GM19397 (cell line): Measurements from ENCODE around the gene LBHD2.

ENCODE experiments used
- ATAC-seq: cut with Tn5 transposase; IDR thresholded peaks from one replicate; pipeline ENCODE4 v1.9.1; 2021; ENCODE audit warnings: mild to moderate bottlenecking, moderate library complexity; ENCODE audit not compliant: unreplicated experiment

LBHD2 gene

GRCh38 chr14:103068351-103069073 lies 15.5 kb upstream of the LBHD2 start:
- no peak for ATAC-seq

DNA sequence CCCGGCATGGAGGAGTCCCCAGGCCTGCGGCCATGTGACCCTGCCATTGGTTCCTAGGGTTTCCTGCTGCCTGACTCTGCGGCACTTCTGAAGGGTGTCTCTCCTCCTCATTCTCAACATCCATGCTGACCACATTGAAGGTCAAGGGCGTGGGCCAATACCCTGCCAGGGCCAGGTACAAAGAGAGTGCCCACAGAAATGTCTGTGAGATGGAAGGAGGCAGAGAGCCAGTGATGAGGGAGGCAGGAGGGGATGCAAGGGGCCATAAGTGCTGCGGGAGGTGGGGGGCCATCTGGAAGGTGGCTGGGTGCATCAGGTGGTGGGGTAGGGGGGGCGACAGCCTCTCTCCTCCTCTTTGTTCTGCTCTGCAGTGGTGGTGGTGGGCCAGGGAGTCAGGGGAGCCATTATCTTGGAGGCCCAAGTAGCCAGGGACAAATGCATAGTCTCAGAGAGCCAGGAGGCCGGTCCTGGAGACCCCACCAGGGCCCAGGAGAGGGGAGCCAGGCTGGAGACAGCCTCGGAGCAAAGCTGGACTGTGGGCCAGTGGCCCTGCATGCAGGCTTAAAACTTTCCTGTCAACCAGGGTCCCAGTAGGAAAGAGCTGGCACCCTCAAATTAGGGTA lies 13.6 kb upstream of the LBHD2 start:
- ATAC-seq: no peak

- no peak for ATAC-seq
These were observed 13.0 kb upstream of the LBHD2 start for GRCh38 chr14:103070971-103071542.

- ATAC-seq: no peak
These were observed 12.3 kb upstream of the LBHD2 start for GRCh38 chr14:103071544-103072251.

DNA sequence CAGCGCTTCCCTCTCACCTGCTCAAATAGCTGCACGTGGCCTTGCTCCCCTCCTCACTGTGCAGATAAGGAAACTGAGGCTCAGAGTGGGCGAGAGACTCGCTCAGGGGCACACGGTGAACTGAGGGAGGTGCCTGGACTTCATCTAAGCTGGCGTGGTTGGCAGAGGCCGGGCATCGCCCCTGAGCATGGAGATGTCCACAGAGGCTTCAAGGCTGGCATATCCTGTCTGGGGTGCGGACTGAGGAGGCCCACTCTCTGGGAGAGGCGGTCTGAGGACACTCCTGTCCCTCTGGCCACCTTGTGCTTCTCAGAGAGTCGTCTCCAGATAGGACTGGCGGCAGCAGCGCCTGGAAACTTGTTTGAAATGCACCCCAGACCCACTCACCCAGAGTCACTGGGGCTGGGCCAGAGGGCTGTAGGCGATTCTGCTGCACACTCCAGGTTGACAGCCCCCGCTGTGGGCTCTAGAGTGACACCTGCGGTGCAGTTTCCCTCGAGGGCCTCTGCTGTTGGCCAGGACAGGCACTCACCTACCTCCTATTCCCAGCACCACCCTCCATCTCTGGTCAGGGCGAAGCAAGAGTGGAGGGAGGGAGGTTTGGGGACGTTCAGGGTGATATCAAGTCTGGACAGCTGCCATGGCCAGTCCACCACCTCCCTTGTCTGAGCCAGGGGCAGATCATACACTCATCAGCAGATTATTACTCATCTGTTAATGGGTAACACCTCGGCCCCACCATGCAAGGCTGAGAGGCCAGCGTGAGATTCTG lies 11.2 kb upstream of the LBHD2 start:
- no peak for ATAC-seq

DNA sequence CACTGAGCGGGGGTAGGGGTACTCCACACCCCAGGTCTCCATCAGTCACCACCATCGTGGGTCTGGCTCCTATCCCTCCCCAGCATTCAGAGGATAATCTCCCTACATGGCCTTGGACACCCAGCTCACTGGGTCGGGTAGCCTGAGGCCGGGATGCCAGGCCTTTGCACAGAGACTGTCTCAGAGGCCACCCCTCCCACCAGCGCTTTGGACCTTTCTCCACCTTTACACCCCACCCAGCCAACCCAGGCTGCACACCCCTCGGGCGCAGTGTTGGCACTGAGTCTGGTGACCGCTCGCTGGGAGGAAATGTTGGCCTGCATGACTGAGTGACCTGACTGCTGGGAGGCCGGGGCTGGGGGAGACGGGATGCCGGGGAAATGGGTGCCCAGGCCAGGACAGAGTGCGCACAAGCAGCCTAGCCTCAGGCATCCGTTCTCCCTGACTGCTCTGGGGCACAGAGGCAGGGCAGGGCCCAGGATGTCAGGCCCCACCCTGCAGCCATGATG lies 10.6 kb upstream of the LBHD2 start:
- ATAC-seq: no peak

DNA sequence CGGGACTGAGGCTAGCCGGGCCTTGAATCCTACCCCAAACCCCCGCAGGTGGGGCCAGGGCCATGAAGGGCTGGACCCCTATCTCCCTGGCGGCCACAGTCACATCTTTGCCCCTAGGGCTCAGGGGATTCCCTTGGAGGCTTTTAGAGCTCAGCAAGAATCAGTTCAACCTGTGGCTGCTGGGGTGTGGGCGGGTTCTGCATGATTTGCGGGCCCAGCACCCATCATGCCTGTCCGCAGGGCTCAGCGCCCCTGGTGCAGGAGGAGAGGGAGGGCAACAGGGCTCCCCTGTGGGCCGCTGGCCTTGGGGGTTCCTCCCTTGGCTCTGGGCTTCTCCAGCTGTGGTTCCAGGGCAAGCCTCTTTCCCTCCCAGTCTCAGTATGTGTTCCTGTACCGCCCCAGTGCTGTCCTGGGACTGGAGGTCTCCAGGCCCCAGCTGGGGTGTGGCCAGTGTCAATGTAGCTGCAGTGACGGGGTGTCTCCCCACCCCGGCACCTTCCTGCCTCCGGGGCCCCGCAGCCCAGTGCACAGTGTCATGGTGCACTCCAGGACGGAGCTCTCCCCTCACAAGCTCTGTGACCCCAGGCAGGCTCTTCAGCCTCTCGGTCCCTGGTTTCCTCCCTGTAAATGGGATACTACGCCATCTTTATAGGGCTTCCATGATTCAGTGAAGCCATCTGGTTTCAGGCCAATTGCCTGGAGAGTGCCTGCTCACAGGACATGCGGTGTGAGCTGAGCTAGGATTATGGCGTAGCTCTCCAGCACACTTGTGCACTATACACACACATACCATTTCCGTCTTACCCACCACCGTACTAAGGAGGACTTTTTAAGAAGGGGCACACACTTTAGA lies 9.9 kb upstream of the LBHD2 start:
- no peak for ATAC-seq

DNA sequence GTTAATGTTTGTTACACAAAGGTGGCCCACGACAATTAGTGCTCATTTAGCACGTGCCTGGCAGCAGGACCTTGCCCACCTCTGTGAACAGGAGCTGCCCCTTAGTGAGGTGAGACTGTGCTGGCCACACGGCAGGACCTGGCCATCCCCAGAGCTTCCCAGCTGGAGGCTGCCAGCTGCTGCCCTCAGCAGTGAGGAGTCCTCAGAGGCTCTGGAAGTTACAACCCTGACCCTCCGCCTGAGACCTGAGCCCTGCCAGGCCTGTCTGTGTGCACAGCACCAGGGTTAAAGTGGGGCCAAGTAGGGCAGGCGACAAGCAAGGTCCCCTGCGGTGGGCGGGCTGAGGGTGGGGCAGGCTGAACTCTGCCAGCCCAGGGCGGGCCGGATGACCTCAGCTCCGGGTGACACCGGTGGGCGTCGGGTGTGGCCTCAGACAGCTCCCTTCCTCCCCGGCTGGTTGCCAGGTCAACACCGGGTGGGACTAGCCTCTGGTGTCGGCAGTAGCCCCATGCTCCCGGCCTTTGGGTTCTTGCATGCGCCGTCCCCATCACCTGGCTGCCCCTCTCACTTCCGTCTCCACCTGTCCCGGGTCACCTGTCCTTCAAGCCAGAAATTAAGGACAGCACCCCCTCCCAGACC lies 9.2 kb upstream of the LBHD2 start:
- ATAC-seq: no peak

- ATAC-seq: no peak
These were observed 5.6 kb upstream of the LBHD2 start for GRCh38 chr14:103078420-103078749.

DNA sequence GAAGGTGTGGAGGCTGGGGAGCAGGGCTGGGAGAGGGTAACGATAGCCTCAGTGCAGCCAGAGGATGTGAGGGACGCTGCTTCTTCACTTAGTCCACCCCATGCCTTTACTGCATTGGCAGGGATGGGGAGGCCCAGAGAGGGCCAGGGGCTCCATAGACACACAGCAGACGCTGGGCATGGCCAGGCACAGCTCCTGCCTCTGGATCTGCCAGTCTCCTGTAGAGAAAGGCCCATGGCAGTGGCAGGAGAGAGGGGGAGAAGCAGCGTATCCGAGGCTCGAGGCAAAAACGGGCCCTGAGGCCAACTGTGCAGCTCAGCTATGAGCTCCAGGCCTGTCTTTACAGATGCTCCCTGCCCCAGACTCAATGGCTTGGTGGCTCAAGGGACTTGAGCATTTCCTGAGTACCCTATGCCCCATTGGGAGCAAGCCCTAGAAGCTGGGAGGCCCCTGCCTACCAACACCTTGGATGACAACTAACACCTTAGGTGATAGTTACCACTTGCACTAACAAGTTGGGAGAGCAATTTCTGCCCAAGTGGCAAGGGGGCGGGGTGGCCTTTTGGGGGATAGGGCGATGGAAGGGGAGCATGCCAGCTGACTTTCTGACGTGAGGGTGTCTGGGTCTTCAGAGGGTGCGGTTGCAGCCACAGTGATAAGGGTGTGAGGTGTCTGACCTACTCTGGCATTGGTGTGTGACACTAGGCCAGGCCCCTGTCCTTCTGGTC lies 5.0 kb upstream of the LBHD2 start:
- ATAC-seq: no peak

- ATAC-seq: no peak
These were observed 2.1 kb upstream of the LBHD2 start for GRCh38 chr14:103081951-103082350.

GRCh38 chr14:103085106-103086091 lies 1.4 kb downstream of the LBHD2 start:
- ATAC-seq: no peak

- no peak for ATAC-seq
These were observed 2.8 kb downstream of the LBHD2 start for GRCh38 chr14:103086771-103087342.

DNA sequence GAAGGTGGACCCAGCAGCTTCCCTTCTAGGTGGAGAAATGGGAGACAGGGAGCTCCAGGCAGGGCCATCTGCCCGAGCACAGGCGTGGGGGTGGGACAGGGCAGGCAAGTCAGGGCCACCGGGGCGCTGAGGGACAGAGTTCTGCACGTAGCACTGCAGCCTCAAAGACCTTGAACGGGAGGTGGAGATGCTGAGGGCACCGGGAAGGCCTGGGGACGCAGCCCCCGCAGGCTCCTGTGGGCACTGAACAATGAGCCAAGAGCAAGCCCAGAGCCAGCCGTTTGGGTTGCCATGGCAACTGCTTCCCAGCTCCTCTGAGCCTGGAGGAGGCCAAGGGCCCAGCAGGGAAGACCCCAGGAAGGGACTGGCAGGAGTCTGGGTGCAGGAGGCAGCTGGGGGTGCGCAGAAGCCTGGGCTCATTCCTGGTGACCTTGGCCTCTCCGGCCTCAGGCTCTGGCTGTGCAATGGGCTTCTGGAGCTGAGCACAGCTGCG lies 3.4 kb downstream of the LBHD2 start:
- no peak for ATAC-seq

- no peak for ATAC-seq
These were observed 4.9 kb downstream of the LBHD2 start for GRCh38 chr14:103088921-103089320.

DNA sequence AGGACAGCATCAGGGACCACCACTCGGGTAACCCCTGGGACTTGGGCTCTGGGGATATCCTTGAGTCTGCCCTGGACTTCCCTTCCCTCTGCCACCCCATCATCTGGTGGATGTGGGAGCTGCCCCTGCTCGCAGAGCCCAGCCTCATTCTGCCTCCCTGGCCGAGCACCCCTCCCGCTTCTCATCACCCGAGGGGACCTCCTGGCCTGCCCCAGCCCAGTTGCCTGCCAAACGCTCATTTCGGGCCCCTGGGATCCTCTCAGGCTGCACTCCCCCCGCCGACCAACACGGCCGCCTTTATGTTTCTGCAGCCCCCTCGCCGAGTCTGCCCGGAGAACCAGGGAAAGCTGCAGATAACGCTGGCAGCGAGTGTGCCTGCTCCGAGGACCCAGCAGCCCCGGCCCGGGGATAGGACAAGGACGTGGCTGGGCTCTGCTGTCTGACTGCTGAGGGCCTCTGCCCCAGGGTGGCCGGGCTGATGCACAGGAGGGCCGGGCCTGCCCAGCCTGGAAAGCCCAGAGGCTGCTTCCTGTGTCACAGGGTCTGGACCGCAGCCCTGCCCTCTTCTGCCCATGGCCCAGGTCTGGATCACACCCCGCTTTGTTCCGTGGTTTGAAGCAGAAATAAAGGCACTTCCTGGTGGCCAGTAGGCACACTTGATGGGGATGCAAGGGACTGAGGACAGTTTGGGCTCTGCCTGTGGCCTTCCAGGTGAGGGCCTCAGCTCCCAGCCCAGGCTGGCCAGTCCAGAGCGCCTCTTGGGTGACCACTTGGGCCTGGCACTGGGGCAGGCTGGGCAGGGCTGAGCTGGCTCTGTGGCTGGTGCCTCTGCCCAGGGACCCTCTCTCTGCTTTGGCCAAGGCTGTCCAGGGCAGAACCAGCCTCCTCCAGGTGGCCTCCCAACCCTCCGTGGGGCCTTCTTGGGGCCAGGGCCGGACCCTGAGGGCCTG lies 5.7 kb downstream of the LBHD2 start:
- no peak for ATAC-seq
